Mucosa of stomach (tissue), 1 donor: ENCODE measurements around the gene DPH2.

Experiments used
- H3K27me3 ChIP-seq: one replicate; pipeline ENCODE4 v1.7.0; 2013; ENCODE audit warnings: mild to moderate bottlenecking, low read length; ENCODE audit not compliant: control insufficient read depth, insufficient read depth
- H3K36me3 ChIP-seq: one replicate; pipeline ENCODE4 v1.7.0; 2013; ENCODE audit warnings: low read length; ENCODE audit not compliant: control insufficient read depth, insufficient read depth
- H3K4me1 ChIP-seq: one replicate; pipeline ENCODE4 v1.7.0; 2013; ENCODE audit warnings: mild to moderate bottlenecking, low read length; ENCODE audit not compliant: control insufficient read depth, insufficient read depth
- H3K4me3 ChIP-seq: one replicate; pipeline ENCODE4 v1.7.0; 2013; ENCODE audit warnings: low read length
- H3K9ac ChIP-seq: one replicate; pipeline ENCODE4 v1.7.0; 2013; ENCODE audit warnings: mild to moderate bottlenecking, low read length, moderate library complexity
- H3K9me3 ChIP-seq: one replicate; pipeline ENCODE4 v1.7.0; 2013; ENCODE audit warnings: mild to moderate bottlenecking, low read length, moderate library complexity; ENCODE audit not compliant: control insufficient read depth
- donor health status: Pancreatic carcinoma.

Gene DPH2

GRCh38 chr1:44008259-44008658, 38.4 kb downstream of the DPH2 start:
- peaks cover 7% of the 10 kb centered on the region for H3K4me1 ChIP-seq
- no peaks in the 10 kb centered on the region for H3K9me3 ChIP-seq
- no peaks in the 10 kb centered on the region for H3K27me3 ChIP-seq
- no peak overlapping the region for H3K4me3 ChIP-seq
- no peak overlapping the region for H3K9ac ChIP-seq
- no peaks in the 10 kb centered on the region for H3K36me3 ChIP-seq

- peaks cover 7% of the 10 kb centered on the region for H3K4me1 ChIP-seq
- H3K9ac ChIP-seq = no peak overlapping the region
- H3K4me3 ChIP-seq = no peak overlapping the region
These were observed 41.2 kb downstream of the DPH2 start for GRCh38 chr1:44010935-44011471.

GRCh38 chr1:44012404-44012803, 42.6 kb downstream of the DPH2 start:
- Histone ChIP-seq H3K9me3 (no peaks in the 10 kb centered on the region), H3K9ac (no peak overlapping the region), H3K27me3 (no peaks in the 10 kb centered on the region), H3K4me3 (no peak overlapping the region), H3K4me1 (peaks cover 7% of the 10 kb centered on the region), H3K36me3 (no peaks in the 10 kb centered on the region)

More at GRCh38 chr1:44010935-44011471, 41.2 kb downstream of the DPH2 start:
- H3K9me3 ChIP-seq = no peaks in the 10 kb centered on the region
- H3K36me3 ChIP-seq = no peaks in the 10 kb centered on the region
- H3K27me3 ChIP-seq = no peaks in the 10 kb centered on the region

- Histone ChIP-seq H3K4me1 (peaks cover 7% of the 10 kb centered on the region), H3K9me3 (no peaks in the 10 kb centered on the region), H3K9ac (no peak overlapping the region), H3K27me3 (no peaks in the 10 kb centered on the region), H3K36me3 (no peaks in the 10 kb centered on the region), H3K4me3 (no peak overlapping the region)
These were observed 43.3 kb downstream of the DPH2 start for GRCh38 chr1:44012941-44013609.

GRCh38 chr1:44013949-44014348, 44.1 kb downstream of the DPH2 start:
- Histone ChIP-seq H3K9me3 (no peaks in the 10 kb centered on the region), H3K4me1 (peaks cover 7% of the 10 kb centered on the region), H3K36me3 (no peaks in the 10 kb centered on the region)

GRCh38 chr1:44014365-44015104, 44.7 kb downstream of the DPH2 start:
- Histone ChIP-seq H3K27me3 (no peaks in the 10 kb centered on the region), H3K4me3 (no peak overlapping the region), H3K9ac (no peak overlapping the region), H3K36me3 (no peaks in the 10 kb centered on the region), H3K4me1 (peaks cover 7% of the 10 kb centered on the region), H3K9me3 (no peaks in the 10 kb centered on the region)

More at GRCh38 chr1:44013949-44014348, 44.1 kb downstream of the DPH2 start:
- Histone ChIP-seq H3K9ac (no peak overlapping the region), H3K4me3 (no peak overlapping the region), H3K27me3 (no peaks in the 10 kb centered on the region)

- Histone ChIP-seq H3K36me3 (no peaks in the 10 kb centered on the region), H3K9ac (no peak overlapping the region), H3K4me1 (peaks cover 7% of the 10 kb centered on the region), H3K27me3 (no peaks in the 10 kb centered on the region), H3K4me3 (no peak overlapping the region), H3K9me3 (no peaks in the 10 kb centered on the region)
These were observed 45.4 kb downstream of the DPH2 start for GRCh38 chr1:44015206-44015605.

- no peak overlapping the region for H3K9ac ChIP-seq
- H3K27me3 ChIP-seq = no peaks in the 10 kb centered on the region
- H3K4me1 ChIP-seq = peaks cover 7% of the 10 kb centered on the region
- no peaks in the 10 kb centered on the region for H3K9me3 ChIP-seq
- no peaks in the 10 kb centered on the region for H3K36me3 ChIP-seq
- no peak overlapping the region for H3K4me3 ChIP-seq
These were observed 46.5 kb downstream of the DPH2 start for GRCh38 chr1:44016041-44016889.

GRCh38 chr1:44016890-44017400, 47.1 kb downstream of the DPH2 start:
- Histone ChIP-seq H3K4me3 (no peak overlapping the region), H3K36me3 (no peaks in the 10 kb centered on the region), H3K27me3 (no peaks in the 10 kb centered on the region), H3K4me1 (peaks cover 7% of the 10 kb centered on the region), H3K9me3 (no peaks in the 10 kb centered on the region), H3K9ac (no peak overlapping the region)

- Histone ChIP-seq H3K4me3 (no peak overlapping the region), H3K36me3 (no peaks in the 10 kb centered on the region), H3K27me3 (no peaks in the 10 kb centered on the region), H3K9ac (no peak overlapping the region), H3K4me1 (peaks cover 4% of the 10 kb centered on the region), H3K9me3 (no peaks in the 10 kb centered on the region)
These were observed 49.7 kb downstream of the DPH2 start for GRCh38 chr1:44019466-44019948.

- Histone ChIP-seq H3K36me3 (no peaks in the 10 kb centered on the region), H3K9ac (no peak overlapping the region), H3K4me3 (no peak overlapping the region), H3K27me3 (no peaks in the 10 kb centered on the region), H3K9me3 (no peaks in the 10 kb centered on the region), H3K4me1 (peaks cover 11% of the 10 kb centered on the region)
These were observed 50.7 kb downstream of the DPH2 start for GRCh38 chr1:44020464-44020863.
